HepG2 (cell line): Measurements from ENCODE around the gene RPL6. TPM values are rescaled to one million over a fixed set of nuclear protein-coding genes. Genes with fewer than 3 reads are reported as not detected.
A peak's percentile ranks its signal among the peaks of the same experiment; 100 is the strongest.

Experiments
- ATAC-seq: fragments of 200-7000 bp; cut with Tn5 transposase; 3 replicates; pipeline ENCODE4 v1.9.1; 2020; ENCODE audit warnings: mild to moderate bottlenecking, moderate library complexity
- BruUV-seq: library from RNA; stranded (reverse); fragments of 400-500 nt; replicated peaks from 2 replicates; lab custom pipeline; 2021; lab: Mats Ljungman, UMichigan
- CTCF ChIA-PET: fragments of 300-600 bp; formaldehyde crosslinking; extraction: SDS; loops from one replicate; lab custom pipeline; 2021; ENCODE audit warnings: low total read pairs, inconsistent platforms, low intra/inter-chr PET ratio; lab: Yijun Ruan, JAX
- POLR2A ChIA-PET: fragments of 350-600 bp; sonication (Branson Sonifier 250); formaldehyde crosslinking; loops from one replicate; lab custom pipeline; 2020; ENCODE audit warnings: antibody characterized with exemption, inconsistent platforms; lab: Yijun Ruan, JAX
- DNase-seq: peaks from one replicate; pipeline ENCODE4 v3.0.0-alpha.2; 2015; ENCODE audit warnings: low spot score
- FAIRE-seq: peaks from 3 replicates; lab custom pipeline; 2011; peaks lifted over from hg19 to GRCh38; lab: Jason Lieb, UNC
- H2AFZ ChIP-seq: one replicate; pipeline ENCODE4 v1.6.1; 2011; ENCODE audit warnings: low read length, inconsistent platforms
- H3K27ac ChIP-seq: fragments of 300-600 bp; 3 replicates; pipeline ENCODE4 v1.8.0; 2011; ENCODE audit warnings: mixed run types, mild to moderate bottlenecking, mixed read lengths, low read length, inconsistent platforms; ENCODE audit not compliant: insufficient read depth; ENCODE audit errors: extremely low read length
- H3K27me3 ChIP-seq, 2 experiments: fragments of 200-600 bp in 1 of 2; 2 replicates in 1 of 2; 3 replicates in 1 of 2; pipeline versions ENCODE4 v1.6.0 to v1.8.0; 2011; ENCODE audit warnings: low read length in 2 of 2, mild to moderate bottlenecking in 2 of 2, moderate library complexity in 2 of 2, inconsistent platforms in 1 of 2; ENCODE audit not compliant: insufficient read depth in 2 of 2, control insufficient read depth in 1 of 2
- H3K36me3 ChIP-seq, 2 experiments: fragments of 200-600 bp in 1 of 2; replicated peaks in 1 of 2; 2 replicates in 1 of 2; 3 replicates in 1 of 2; pipeline versions ENCODE4 v1.5.1 to v1.8.0; 2011; ENCODE audit warnings: low read length in 2 of 2, inconsistent platforms in 1 of 2; ENCODE audit not compliant: insufficient read depth in 2 of 2, control insufficient read depth in 1 of 2
- H3K4me1 ChIP-seq: 2 replicates; pipeline ENCODE4 v1.5.1; 2012; ENCODE audit warnings: low read length, inconsistent platforms; ENCODE audit not compliant: insufficient read depth
- H3K4me2 ChIP-seq: 2 replicates; pipeline ENCODE4 v1.6.0; 2011; ENCODE audit warnings: low read depth, low read length, inconsistent platforms
- H3K4me3 ChIP-seq, 3 experiments: fragments of 200-600 bp in 1 of 3; sonication (generic), shearing (Covaris generic) in 1 of 3; replicated peaks in 1 of 3; 2 replicates each; pipeline ENCODE4 v1.5.1; 2011 to 2016; ENCODE audit warnings: low read length in 3 of 3, inconsistent platforms in 2 of 3, low read depth in 2 of 3, mild to moderate bottlenecking in 2 of 3, control low read depth in 1 of 3, mixed read lengths in 1 of 3; ENCODE audit not compliant: insufficient read depth in 1 of 3
- H3K79me2 ChIP-seq: one replicate; pipeline ENCODE4 v1.6.1; 2011; ENCODE audit warnings: low read length, inconsistent platforms; ENCODE audit not compliant: insufficient read depth
- H3K9ac ChIP-seq: 2 replicates; pipeline ENCODE4 v1.6.0; 2011; ENCODE audit warnings: mild to moderate bottlenecking, low read depth, low read length, inconsistent platforms; ENCODE audit not compliant: insufficient read depth
- H3K9me3 ChIP-seq: 2 replicates; pipeline ENCODE4 v1.5.1; 2012; ENCODE audit warnings: mild to moderate bottlenecking, low read length
- H4K20me1 ChIP-seq: 2 replicates; pipeline ENCODE4 v1.6.0; 2011; ENCODE audit warnings: inconsistent platforms, mild to moderate bottlenecking, low read length, moderate library complexity; ENCODE audit not compliant: insufficient read depth
- PAXIP1 ChIP-seq: sonication (generic); formaldehyde crosslinking; conservative IDR thresholded peaks from 2 replicates; pipeline ENCODE4 v1.4.0; 2020; ENCODE audit warnings: mild to moderate bottlenecking, missing genetic modification reagents, moderate library complexity
- SALL1 ChIP-seq: sonication (generic); formaldehyde crosslinking; IDR thresholded peaks from 2 replicates; pipeline ENCODE4 v1.8.0; 2022; ENCODE audit warnings: mild to moderate bottlenecking, missing genetic modification reagents
- ZNF18 ChIP-seq: sonication (generic); formaldehyde crosslinking; IDR thresholded peaks from 2 replicates; pipeline ENCODE4 v1.8.0; 2022; ENCODE audit warnings: mild to moderate bottlenecking, missing genetic modification reagents; ENCODE audit not compliant: insufficient replicate concordance
- ZNF550 ChIP-seq: sonication (generic); formaldehyde crosslinking; IDR thresholded peaks from 2 replicates; pipeline ENCODE4 v1.4.0; 2020; ENCODE audit warnings: mild to moderate bottlenecking, missing genetic modification reagents, borderline replicate concordance
- ZNF605 ChIP-seq: sonication (generic); formaldehyde crosslinking; IDR thresholded peaks from 2 replicates; pipeline ENCODE4 v1.8.0; 2022; ENCODE audit warnings: mild to moderate bottlenecking, missing genetic modification reagents
- ZNF691 ChIP-seq: sonication (generic); formaldehyde crosslinking; IDR thresholded peaks from 2 replicates; pipeline ENCODE4 v1.4.0; 2020; ENCODE audit warnings: missing genetic modification reagents, low read depth, mild to moderate bottlenecking, borderline replicate concordance
- ZNF839 ChIP-seq: sonication (generic); formaldehyde crosslinking; IDR thresholded peaks from 2 replicates; pipeline ENCODE4 v1.4.0; 2020; ENCODE audit warnings: missing genetic modification reagents, mild to moderate bottlenecking, borderline replicate concordance
- WGBS: methylation state at CpG from one replicate; pipeline ENCODE4 v1.1.6; 2017; ENCODE audit warnings: low lambda C conversion rate; 5-methylcytosine and 5-hydroxymethylcytosine counted together
- in situ Hi-C: cut with HindIII; loops from 2 replicates; pipeline ENCODE4 v1.10.0; 2017; ENCODE audit warnings: low pct_unique_long_range_greater_than_20kb; ENCODE audit not compliant: extremely low pct_ligation_motif_present
- intact Hi-C: fragments of 100-400 bp; cut with micrococcal nuclease; formaldehyde crosslinking; loops from one replicate; pipeline ENCODE4 v1.10.0; 2022; ENCODE audit not compliant: unreplicated experiment
- polyA plus RNA-seq, 8 experiments: library from polyadenylated mRNA; depleted of rRNA in 3 of 8; stranded (reverse) in 7 of 8; unstranded in 1 of 8; fragments of >200 nt; fragmentation: Illumina TruSeq in 4 of 8; extraction: Trizol in 4 of 8; gene quantifications; 2 replicates each; pipeline versions ENCODE4 v1.2.1 to v1.2.3, GENCODE V29; 2011 to 2016; ENCODE audit warnings: low read depth in 4 of 8, missing spikeins in 1 of 8, mixed read lengths in 1 of 8; ENCODE audit not compliant: insufficient read depth in 1 of 8
- total RNA-seq, 5 experiments: library from RNA; depleted of rRNA; stranded (reverse); fragments of >200 nt; fragmentation: Illumina TruSeq; extraction: Trizol; gene quantifications; 2 replicates each; pipeline ENCODE4 v1.2.3, GENCODE V29; 2016; ENCODE audit warnings: low read depth in 1 of 5

RPL6 gene
- total and polyA plus RNA-seq, 2 of the 13 experiments (the other 11 are each of a cell fraction or from before 2014, with no cell fraction given): 1,551 to 1,719 TPM

- WGBS: 71% methylated on average over 3 of the region's 3 CpGs
- intact Hi-C loops: no loop called here
- ATAC-seq (peak; percentile 57; the same call in 2 of the 3 replicates), FAIRE-seq (no peak), DNase-seq (no peak)
- in situ Hi-C loops: no loop called here
- H3K4me1 ChIP-seq: peaks cover 32% of the 10 kb centered on the region
- H3K27me3 ChIP-seq: no peaks in the 10 kb centered on the region
- H2AFZ ChIP-seq: no peak overlapping the region
- H3K4me2 ChIP-seq: peak overlapping the region; percentile 18; the same call in 1 of the 2 replicates
- peak; percentile 99 for TF ChIP-seq ZNF18 (CRISPR knock-in tag)
- peak; percentile 39; the same call in 1 of the 2 replicates for TF ChIP-seq ZNF605 (CRISPR knock-in tag)
- TF ChIP-seq PAXIP1 (CRISPR knock-in tag): 0 out of 2 replicates have a peak, but pooled peaks have one; percentile 14
- no peak for TF ChIP-seq ZNF839 (CRISPR knock-in tag)
- TF ChIP-seq SALL1 (CRISPR knock-in tag): peak; percentile 41; the same call in 1 of the 2 replicates
- TF ChIP-seq ZNF550 (CRISPR knock-in tag): no peak
- peak; percentile 97 for TF ChIP-seq ZNF691 (CRISPR knock-in tag)
- H3K9me3 ChIP-seq: no peaks in the 10 kb centered on the region
- no peaks in the 10 kb centered on the region for H3K36me3 ChIP-seq
- ChIA-PET POLR2A (no interaction called here), CTCF (no interaction called here)
- no TSS peak for BruUV-seq
- H3K79me2 ChIP-seq: peaks cover 45% of the 10 kb centered on the region
- H3K4me3 ChIP-seq: no peak overlapping the region
- peak overlapping the region; percentile 29; the same call in 1 of the 2 replicates for H3K9ac ChIP-seq
- H3K27ac ChIP-seq: peak overlapping the region; percentile 7
- peaks cover 9% of the 10 kb centered on the region; the same call in 1 of the 2 replicates for H4K20me1 ChIP-seq
Observed at GRCh38 chr12:112374166-112374740, 35.2 kb downstream of the RPL6 start.
